HepG2 (cell line): Measurements from ENCODE around the gene CENPVL1.

Source experiments
- ATF5 ChIP-seq: sonication (generic); formaldehyde crosslinking; IDR thresholded peaks from 2 replicates; pipeline ENCODE4 v1.4.0; 2020; ENCODE audit warnings: mild to moderate bottlenecking, low read depth, missing genetic modification reagents
- BCL6 ChIP-seq: IDR thresholded peaks from 2 replicates; pipeline ENCODE4 v1.6.1; 2016; ENCODE audit warnings: missing genetic modification reagents, missing compliant biosample characterization
- CTCF ChIP-seq: sonication (generic); formaldehyde crosslinking; IDR thresholded peaks from 2 replicates; pipeline ENCODE4 v1.5.0; 2020; ENCODE audit warnings: mild to moderate bottlenecking, missing genetic modification reagents, moderate library complexity
- EP300 ChIP-seq, 3 experiments: sonication (generic) in 1 of 3; formaldehyde crosslinking in 1 of 3; IDR thresholded peaks; 2 replicates each; pipeline versions ENCODE4 v1.5.1 to v1.6.1; 2011 to 2020; ENCODE audit warnings: low read depth in 2 of 3, low read length in 2 of 3, borderline replicate concordance in 1 of 3, improper control_type of control experiment in 1 of 3, mild to moderate bottlenecking in 1 of 3, missing genetic modification reagents in 1 of 3, moderate library complexity in 1 of 3
- FOXP1 ChIP-seq, 2 experiments: fragments of 450-650 bp in 1 of 2; IDR thresholded peaks; 2 replicates each; pipeline ENCODE4 v1.6.1; 2017 to 2018; ENCODE audit warnings: antibody characterized with exemption in 1 of 2
- MIER2 ChIP-seq: IDR thresholded peaks from 2 replicates; pipeline ENCODE4 v1.6.1; 2016; ENCODE audit warnings: missing biosample characterization, missing genetic modification reagents
- NPAS2 ChIP-seq: sonication (generic); formaldehyde crosslinking; IDR thresholded peaks from 2 replicates; pipeline ENCODE4 v1.8.0; 2022; ENCODE audit warnings: mild to moderate bottlenecking, missing genetic modification reagents, borderline replicate concordance
- POLR2A ChIP-seq, 2 experiments: IDR thresholded peaks; 2 replicates each; pipeline ENCODE4 v1.6.1; 2011; ENCODE audit warnings: low read depth in 2 of 2, low read length in 2 of 2, mild to moderate bottlenecking in 1 of 2, moderate library complexity in 1 of 2; ENCODE audit not compliant: insufficient read depth in 1 of 2
- SCMH1 ChIP-seq: sonication (generic); formaldehyde crosslinking; IDR thresholded peaks from 2 replicates; pipeline ENCODE4 v1.9.0; 2021; ENCODE audit warnings: missing genetic modification reagents, mild to moderate bottlenecking, borderline replicate concordance
- SMC3 ChIP-seq: IDR thresholded peaks from 2 replicates; pipeline ENCODE4 v1.6.1; 2011; ENCODE audit warnings: low read length, improper control_type of control experiment
- ZBTB37 ChIP-seq: sonication (generic); formaldehyde crosslinking; IDR thresholded peaks from 2 replicates; pipeline ENCODE4 v1.4.0; 2020; ENCODE audit warnings: mild to moderate bottlenecking, missing genetic modification reagents
- ZNF317 ChIP-seq: sonication (generic); formaldehyde crosslinking; IDR thresholded peaks from 2 replicates; pipeline ENCODE4 v1.5.0; 2020; ENCODE audit warnings: mild to moderate bottlenecking, missing genetic modification reagents

DNA sequence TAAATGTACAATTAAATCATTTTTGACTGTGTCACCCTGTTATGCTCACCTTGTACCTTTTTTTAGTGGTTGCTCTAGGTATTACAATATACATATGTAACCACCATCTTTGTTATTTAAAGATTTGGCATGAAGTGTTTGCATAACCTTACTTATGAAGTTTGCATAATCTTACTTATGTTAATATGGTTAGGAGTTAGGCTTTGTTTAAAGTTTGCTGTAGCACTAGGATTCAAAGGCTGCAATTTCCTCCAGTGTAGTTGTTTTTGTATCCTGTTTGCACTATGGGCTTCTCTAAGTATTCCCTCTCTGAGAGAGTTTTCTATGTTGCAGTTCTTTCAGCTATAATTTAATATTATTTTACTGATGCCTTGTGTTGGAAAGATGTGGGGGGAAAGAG is 17.9 kb downstream of the CENPVL1 start:
- no peak for TF ChIP-seq FOXP1 (IDR thresholded peaks at IDR 0.05)
- no peak for TF ChIP-seq FOXP1 (CRISPR knock-in tag; IDR thresholded peaks at IDR 0.05)
- no peak for TF ChIP-seq SMC3
- TF ChIP-seq ATF5 (CRISPR knock-in tag): no peak
- TF ChIP-seq POLR2A (IDR thresholded peaks at IDR 0.05; ENCODE audit: insufficient read depth in 1 of 2, low read depth in 2 of 2, low read length in 2 of 2): no peak
- TF ChIP-seq ZBTB37 (CRISPR knock-in tag): no peak
- TF ChIP-seq NPAS2 (CRISPR knock-in tag): no peak
- no peak for TF ChIP-seq MIER2 (CRISPR knock-in tag)
- TF ChIP-seq BCL6: no peak
- TF ChIP-seq ZNF317 (CRISPR knock-in tag): no peak
- no peak for TF ChIP-seq SCMH1
- TF ChIP-seq CTCF (CRISPR knock-in tag): no peak
- TF ChIP-seq EP300 (IDR thresholded peaks at IDR 0.05; ENCODE audit: low read depth in 2 of 2, low read length in 2 of 2): no peak
- no peak for TF ChIP-seq EP300 (CRISPR knock-in tag; IDR thresholded peaks at IDR 0.05; ENCODE audit: borderline replicate concordance)
